ENCODE data around the gene NECAB2.

NECAB2 gene

GRCh38 chr16:83977056-83977815 lies 9.2 kb downstream of the NECAB2 start:
- no peak for DNase-seq (ENCODE audit: low spot score)
- Histone ChIP-seq H3K27ac (no peak overlapping the region), H3K4me3 (no peak overlapping the region)
- no peak for TF ChIP-seq CTCF (IDR thresholded peaks at IDR 0.05)

GRCh38 chr16:83978401-83978904 lies 10.4 kb downstream of the NECAB2 start:
- H3K27ac ChIP-seq: no peak overlapping the region
- no peak for DNase-seq (ENCODE audit: low spot score)
- TF ChIP-seq CTCF (IDR thresholded peaks at IDR 0.05): no peak
- H3K4me3 ChIP-seq: no peak overlapping the region

GRCh38 chr16:83979441-83979840 lies 11.4 kb downstream of the NECAB2 start:
- H3K4me3 ChIP-seq: no peak overlapping the region
- no peak for TF ChIP-seq CTCF (IDR thresholded peaks at IDR 0.05)
- DNase-seq (ENCODE audit: low spot score): no peak
- no peak overlapping the region for H3K27ac ChIP-seq

GRCh38 chr16:83980794-83981193 lies 12.8 kb downstream of the NECAB2 start:
- TF ChIP-seq CTCF (IDR thresholded peaks at IDR 0.05): no peak
- Histone ChIP-seq H3K27ac (no peak overlapping the region), H3K4me3 (no peak overlapping the region)
- DNase-seq (ENCODE audit: low spot score): no peak

- Histone ChIP-seq H3K4me3 (no peak overlapping the region), H3K27ac (no peak overlapping the region)
- no peak for DNase-seq (ENCODE audit: low spot score)
- TF ChIP-seq CTCF (IDR thresholded peaks at IDR 0.05): no peak
Observed at GRCh38 chr16:83981799-83982198, 13.8 kb downstream of the NECAB2 start.

- no peak for DNase-seq (ENCODE audit: low spot score)
- Histone ChIP-seq H3K4me3 (no peak overlapping the region), H3K27ac (no peak overlapping the region)
- TF ChIP-seq CTCF (IDR thresholded peaks at IDR 0.05): no peak
Observed at GRCh38 chr16:83983491-83983890, 15.4 kb downstream of the NECAB2 start.

- TF ChIP-seq CTCF (IDR thresholded peaks at IDR 0.05): no peak
- H3K4me3 ChIP-seq: no peak overlapping the region
- DNase-seq (ENCODE audit: low spot score): no peak
- H3K27ac ChIP-seq: no peak overlapping the region
Observed at GRCh38 chr16:83989300-83989699, 21.3 kb downstream of the NECAB2 start.

Measured in coronary artery (tissue), 2 donors.